A549 (cell line): ENCODE data around the gene HSPA1A. TPM values are rescaled to one million over a fixed set of nuclear protein-coding genes. Genes with fewer than 3 reads are reported as not detected.

Experiments used
- ATAC-seq, 2 experiments: fragments of 200-7000 bp in 1 of 2; fragments of >200 bp in 1 of 2; cut with Nextera tagmentation in 1 of 2; cut with Tn5 transposase in 1 of 2; 3 replicates each; pipeline versions ENCODE4 v1.8.0 to v1.9.1; 2018 to 2020; ENCODE audit warnings: mild to moderate bottlenecking in 1 of 2, moderate library complexity in 1 of 2
- CTCF ChIA-PET: fragments of 300-600 bp; sonication (Branson Sonifier 250); formaldehyde crosslinking; extraction: SDS; loops from one replicate; lab custom pipeline; 2021; ENCODE audit warnings: antibody characterized with exemption, inconsistent platforms; lab: Yijun Ruan, JAX
- POLR2A ChIA-PET: fragments of 350-600 bp; formaldehyde crosslinking; extraction: SDS; loops from one replicate; lab custom pipeline; 2021; ENCODE audit warnings: antibody characterized with exemption, inconsistent platforms; lab: Yijun Ruan, JAX
- DNase-seq, 2 experiments: peaks; one replicate each; pipeline versions ENCODE4 v3.0.0 to v3.0.0-alpha.2; 2011 to 2016; ENCODE audit warnings: low read depth in 1 of 2, low spot score in 1 of 2
- FAIRE-seq: peaks from 2 replicates; lab custom pipeline; 2011; peaks lifted over from hg19 to GRCh38; lab: Jason Lieb, UNC
- H3K27ac ChIP-seq, 2 experiments: fragments of >200 bp; sonication (Bioruptor Twin); formaldehyde crosslinking; 3 replicates each; pipeline ENCODE4 v1.5.1; 2016 to 2017
- H3K4me1 ChIP-seq: fragments of >200 bp; sonication (Bioruptor Twin); formaldehyde crosslinking; 3 replicates; pipeline ENCODE4 v1.6.1; 2016
- H3K4me2 ChIP-seq: fragments of >200 bp; sonication (Bioruptor Twin); formaldehyde crosslinking; 3 replicates; pipeline ENCODE4 v1.6.1; 2016
- H3K4me3 ChIP-seq: fragments of >200 bp; sonication (Bioruptor Twin); formaldehyde crosslinking; 3 replicates; pipeline ENCODE4 v1.5.1; 2016
- H3K9me3 ChIP-seq: fragments of >200 bp; sonication (Bioruptor Twin); formaldehyde crosslinking; 3 replicates; pipeline ENCODE4 v1.6.1; 2016
- BHLHE40 ChIP-seq: IDR thresholded peaks from 2 replicates; pipeline ENCODE4 v1.6.1; 2012; ENCODE audit warnings: low read depth, low read length, inconsistent platforms
- EHMT2 ChIP-seq: fragments of 200-600 bp; sonication (generic); IDR thresholded peaks from 2 replicates; pipeline ENCODE4 v1.6.1; 2016; ENCODE audit warnings: antibody characterized with exemption, low read depth, mild to moderate bottlenecking, moderate library complexity
- EP300 ChIP-seq, 2 experiments: fragments of >200 bp; sonication (Bioruptor Twin); formaldehyde crosslinking; IDR thresholded peaks; 2 replicates in 1 of 2; 3 replicates in 1 of 2; pipeline ENCODE4 v1.6.1; 2016 to 2017
- FOSL2 ChIP-seq, 2 experiments: fragments of 450-650 bp in 1 of 2; fragments of >200 bp in 1 of 2; sonication (Bioruptor Twin) in 1 of 2; formaldehyde crosslinking; IDR thresholded peaks; 2 replicates each; pipeline versions ENCODE4 v1.5.0 to v1.6.1; 2016 to 2020; ENCODE audit warnings: mild to moderate bottlenecking in 1 of 2, moderate library complexity in 1 of 2
- GATA3 ChIP-seq: IDR thresholded peaks from 2 replicates; pipeline ENCODE4 v1.6.1; 2012; ENCODE audit warnings: borderline replicate concordance
- HES2 ChIP-seq: fragments of >200 bp; sonication (Bioruptor Twin); formaldehyde crosslinking; IDR thresholded peaks from 2 replicates; pipeline ENCODE4 v1.6.1; 2016
- HOXB13 ChIP-seq: fragments of 250-450 bp; sonication (Bioruptor Pico); IDR thresholded peaks from 2 replicates; pipeline ENCODE4 v1.5.0; 2020; ENCODE audit warnings: low read depth, mild to moderate bottlenecking, moderate library complexity
- JUN ChIP-seq, 2 experiments: fragments of >200 bp; sonication (Bioruptor Twin); formaldehyde crosslinking; IDR thresholded peaks; 2 replicates in 1 of 2; 3 replicates in 1 of 2; pipeline ENCODE4 v1.6.1; 2016 to 2017
- PHF8 ChIP-seq: fragments of 200-600 bp; sonication (generic); IDR thresholded peaks from 2 replicates; pipeline ENCODE4 v1.6.1; 2016; ENCODE audit warnings: low read depth, mild to moderate bottlenecking, antibody characterized with exemption, moderate library complexity, borderline replicate concordance
- POLR2A ChIP-seq: IDR thresholded peaks from 2 replicates; pipeline ENCODE4 v1.6.1; 2012; ENCODE audit warnings: mild to moderate bottlenecking, low read length
- POLR2AphosphoS2 ChIP-seq: conservative IDR thresholded peaks from 2 replicates; pipeline ENCODE4 v1.6.1; 2012; ENCODE audit warnings: low read length, improper control_type of control experiment, inconsistent platforms
- RARB ChIP-seq: fragments of 250-450 bp; sonication (Bioruptor Pico); IDR thresholded peaks from 2 replicates; pipeline ENCODE4 v1.8.0; 2021; ENCODE audit warnings: mild to moderate bottlenecking, moderate library complexity
- RFX5 ChIP-seq: fragments of 450-650 bp; IDR thresholded peaks from 2 replicates; pipeline ENCODE4 v1.7.1; 2014; ENCODE audit warnings: antibody characterized with exemption, mild to moderate bottlenecking, moderate library complexity
- SREBF2 ChIP-seq: fragments of 450-650 bp; IDR thresholded peaks from 2 replicates; pipeline ENCODE4 v1.6.1; 2014; ENCODE audit warnings: mild to moderate bottlenecking, moderate library complexity
- TFCP2L1 ChIP-seq: fragments of 250-450 bp; sonication (Bioruptor Pico); IDR thresholded peaks from 2 replicates; pipeline ENCODE4 v1.5.0; 2021; ENCODE audit warnings: mild to moderate bottlenecking
- ZFP36 ChIP-seq: fragments of 450-650 bp; IDR thresholded peaks from 2 replicates; pipeline ENCODE4 v1.6.1; 2014; ENCODE audit warnings: borderline replicate concordance; ENCODE audit not compliant: partially characterized antibody
- WGBS: methylation state at CpG from one replicate; pipeline ENCODE4 v1.1.6; 2017; ENCODE audit errors: missing lambda C conversion rate; 5-methylcytosine and 5-hydroxymethylcytosine counted together
- polyA minus RNA-seq: library from RNA; depleted of rRNA, polyadenylated mRNA; stranded (reverse); fragments of >200 nt; gene quantifications from 2 replicates; pipeline ENCODE4 v1.2.3, GENCODE V29; 2011; rRNA and poly(A)+ RNA removed
- polyA plus RNA-seq, 4 experiments: library from polyadenylated mRNA; depleted of rRNA in 3 of 4; stranded (reverse); fragments of >200 nt; fragmentation: RNase III in 1 of 4; extraction: RNeasy Plus Mini Kit Qiagen cat#74134 plus additional on column Dnase treatment in 1 of 4; gene quantifications; 2 replicates in 3 of 4; 3 replicates in 1 of 4; pipeline ENCODE4 v1.2.3, GENCODE V29; 2011 to 2017
- TF ChIP-seq, protein P1 (sequence below): fragments of >200 bp; sonication (Bioruptor Twin); formaldehyde crosslinking; IDR thresholded peaks from 3 replicates; pipeline ENCODE4 v1.6.1; 2016
- TF ChIP-seq, protein P2 (sequence below): fragments of 200-600 bp; sonication (generic); IDR thresholded peaks from 2 replicates; pipeline ENCODE4 v1.6.1; 2016; ENCODE audit warnings: antibody characterized with exemption, mild to moderate bottlenecking, moderate library complexity

The HSPA1A gene
- polyA plus RNA-seq (2011; rRNA removed): 88.2 and 122 TPM in 2 replicates
- 373 and 433 TPM in 2 replicates for polyA plus RNA-seq (2012; cell fraction: cytosol; rRNA removed)
- 595 and 923 TPM in 2 replicates for polyA plus RNA-seq (2012; cell fraction: nucleus; rRNA removed)
- 129 to 204 TPM (median 194 TPM) in 3 replicates for polyA plus RNA-seq (2017; fragmentation: RNase III; extraction: RNeasy Plus Mini Kit Qiagen cat#74134 plus additional on column Dnase treatment)
- polyA minus RNA-seq: 70.9 and 89.7 TPM in 2 replicates

- FAIRE-seq (no peak), ATAC-seq (peak; percentile 78 to 89), DNase-seq (peak; percentile 93 to 97)
- Histone ChIP-seq H3K9me3 (no peaks in the 10 kb centered on the region), H3K4me2 (peak within 1 kb of the TSS; percentile 98), H3K4me1 (peaks cover 30% of the 10 kb centered on the region), H3K27ac (peak within 1 kb of the TSS; percentile 96 to 97), H3K4me3 (peak within 1 kb of the TSS; percentile 59)
- 0 out of 2 replicates have a peak, but pooled peaks have one; percentile 30 for TF ChIP-seq RFX5
- TF ChIP-seq FOSL2 (IDR thresholded peaks at IDR 0.05): no peak
- no peak for TF ChIP-seq FOSL2 (CRISPR knock-in tag; IDR thresholded peaks at IDR 0.05)
- TF ChIP-seq ZFP36: no peak
- no peak for TF ChIP-seq EP300 (IDR thresholded peaks at IDR 0.05)
- no peak for TF ChIP-seq HES2
- peak; percentile 50; the same call in 1 of the 2 replicates for TF ChIP-seq PHF8
- TF ChIP-seq RARB (CRISPR knock-in tag): no peak
- TF ChIP-seq EHMT2: no peak
- no peak for TF ChIP-seq POLR2AphosphoS2
- TF ChIP-seq, protein P1, sequence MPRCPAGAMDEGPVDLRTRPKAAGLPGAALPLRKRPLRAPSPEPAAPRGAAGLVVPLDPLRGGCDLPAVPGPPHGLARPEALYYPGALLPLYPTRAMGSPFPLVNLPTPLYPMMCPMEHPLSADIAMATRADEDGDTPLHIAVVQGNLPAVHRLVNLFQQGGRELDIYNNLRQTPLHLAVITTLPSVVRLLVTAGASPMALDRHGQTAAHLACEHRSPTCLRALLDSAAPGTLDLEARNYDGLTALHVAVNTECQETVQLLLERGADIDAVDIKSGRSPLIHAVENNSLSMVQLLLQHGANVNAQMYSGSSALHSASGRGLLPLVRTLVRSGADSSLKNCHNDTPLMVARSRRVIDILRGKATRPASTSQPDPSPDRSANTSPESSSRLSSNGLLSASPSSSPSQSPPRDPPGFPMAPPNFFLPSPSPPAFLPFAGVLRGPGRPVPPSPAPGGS: peak; percentile 92
- no peak for TF ChIP-seq BHLHE40
- TF ChIP-seq POLR2A: peak; percentile 100
- no peak for TF ChIP-seq SREBF2
- TF ChIP-seq JUN (IDR thresholded peaks at IDR 0.05): peak; percentile 74 to 80; a peak in 4 of 5 replicates
- TF ChIP-seq HOXB13 (CRISPR knock-in tag): no peak
- POLR2A ChIA-PET: interaction anchor here (0.6 to 3.1 kb wide), 29 partner anchors 9 to 1198 kb away, joined by 3 to 82 read pairs (median 5); partner anchors contain the start of genes C6orf47, DDAH2, GPANK1 and HSPA1B
- CTCF ChIA-PET: interaction anchor here (0.7 to 2.6 kb wide), 6 partner anchors 8 to 46 kb away, joined by 3 to 8 read pairs (median 4); partner anchors contain the start of genes HSPA1B, LSM2 and VARS1
- WGBS: under 1% methylated on average over 35 of the region's 56 CpGs
These were observed at the start of gene HSPA1A, which contains the start of gene HSPA1L for GRCh38 chr6:31815025-31815838. TSS of gene HSPA1A (plus strand) at chr6:31815543. CDS start at chr6:31815757, 214 bp downstream. TSS of gene HSPA1L (minus strand) at chr6:31815283. CDS start at chr6:31811972, 3,311 bp downstream.

DNA sequence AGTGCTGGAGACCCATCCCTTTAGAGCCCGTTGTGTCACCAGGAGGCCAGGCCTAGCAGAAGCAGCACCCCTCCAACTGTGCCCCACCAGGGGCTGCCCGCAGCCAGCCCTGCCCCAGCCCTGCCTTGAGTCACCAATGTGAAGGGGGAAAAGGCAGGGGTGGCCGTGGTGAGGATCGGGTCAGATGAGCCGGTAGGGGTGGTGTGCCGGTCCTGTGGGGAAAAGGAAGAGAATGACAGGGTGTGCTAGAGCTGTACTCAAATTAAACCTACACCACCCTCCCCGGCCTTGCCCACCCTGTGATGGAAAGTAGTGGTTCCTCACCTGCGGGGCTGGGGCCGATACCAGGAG is 49.8 kb upstream of the HSPA1A start:
- Histone ChIP-seq H3K27ac (no peak overlapping the region), H3K4me3 (no peak overlapping the region), H3K4me1 (no peaks in the 10 kb centered on the region), H3K4me2 (no peak overlapping the region), H3K9me3 (no peaks in the 10 kb centered on the region)
- CTCF ChIA-PET: interaction anchor here (1.5 to 1.6 kb wide), 2 partner anchors 9 to 36 kb away, joined by 4 to 6 read pairs; partner anchors contain the start of gene DDAH2
- WGBS: 90% methylated on average over 9 of the region's 9 CpGs
- TF ChIP-seq EP300 (IDR thresholded peaks at IDR 0.05) (no peak), TFCP2L1 (no peak), HES2 (no peak), GATA3 (no peak)
- POLR2A ChIA-PET: no interaction called here
- ATAC-seq (no peak), DNase-seq (no peak), FAIRE-seq (no peak)

DNA sequence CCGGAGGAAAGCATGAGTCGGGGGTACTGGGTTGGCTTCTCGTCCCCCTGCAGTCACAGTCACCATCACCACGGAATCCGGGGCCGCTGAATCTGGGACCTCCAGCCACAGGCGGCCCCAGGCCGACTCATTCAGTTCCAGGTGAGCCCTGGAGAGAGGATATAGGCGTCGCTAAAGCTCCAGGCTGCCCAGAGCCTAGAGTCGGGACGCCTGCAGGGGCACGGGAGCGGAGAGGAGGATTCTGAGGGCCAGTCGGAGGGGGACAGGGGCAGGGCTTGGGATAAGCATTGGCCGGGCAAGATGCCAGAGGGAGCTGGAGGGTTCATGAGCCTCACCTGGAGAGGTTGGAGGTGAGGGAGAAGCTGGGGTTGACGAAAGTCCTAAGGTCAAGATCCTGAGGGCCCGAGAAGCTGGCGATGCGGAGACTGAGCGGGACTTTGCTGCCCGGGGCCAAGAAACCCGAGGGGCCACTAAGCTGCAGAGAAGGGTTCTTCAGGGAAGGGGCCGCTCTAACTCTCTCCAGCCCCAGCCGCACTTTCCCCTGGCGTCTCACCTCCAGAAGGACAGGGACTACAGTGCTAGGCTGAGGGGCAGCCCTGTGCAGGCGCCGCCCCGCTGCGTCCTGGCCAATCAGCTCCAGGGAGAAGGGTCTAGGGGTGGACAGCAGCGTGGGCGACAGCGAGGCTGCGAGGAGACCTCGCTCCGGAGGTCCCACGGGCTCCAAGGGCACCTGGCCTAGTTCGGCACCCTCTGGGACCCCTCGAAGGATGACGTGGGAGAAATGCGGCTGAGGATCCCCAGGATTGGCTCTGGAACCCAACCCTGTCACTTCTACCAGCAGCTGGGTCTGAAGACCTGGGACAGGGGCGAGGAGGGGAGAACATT is 49.2 kb upstream of the HSPA1A start:
- ChIA-PET CTCF (interaction anchor here (0.7 to 1.7 kb wide), 6 partner anchors 9 to 36 kb away, joined by 3 to 6 read pairs (median 4); partner anchors contain the start of genes DDAH2 and VWA7), POLR2A (no interaction called here)
- Histone ChIP-seq H3K4me3 (no peak overlapping the region), H3K9me3 (no peaks in the 10 kb centered on the region), H3K4me2 (no peak overlapping the region), H3K27ac (no peak overlapping the region), H3K4me1 (no peaks in the 10 kb centered on the region)
- DNase-seq (no peak), ATAC-seq (no peak), FAIRE-seq (no peak)
- TF ChIP-seq, protein P2, sequence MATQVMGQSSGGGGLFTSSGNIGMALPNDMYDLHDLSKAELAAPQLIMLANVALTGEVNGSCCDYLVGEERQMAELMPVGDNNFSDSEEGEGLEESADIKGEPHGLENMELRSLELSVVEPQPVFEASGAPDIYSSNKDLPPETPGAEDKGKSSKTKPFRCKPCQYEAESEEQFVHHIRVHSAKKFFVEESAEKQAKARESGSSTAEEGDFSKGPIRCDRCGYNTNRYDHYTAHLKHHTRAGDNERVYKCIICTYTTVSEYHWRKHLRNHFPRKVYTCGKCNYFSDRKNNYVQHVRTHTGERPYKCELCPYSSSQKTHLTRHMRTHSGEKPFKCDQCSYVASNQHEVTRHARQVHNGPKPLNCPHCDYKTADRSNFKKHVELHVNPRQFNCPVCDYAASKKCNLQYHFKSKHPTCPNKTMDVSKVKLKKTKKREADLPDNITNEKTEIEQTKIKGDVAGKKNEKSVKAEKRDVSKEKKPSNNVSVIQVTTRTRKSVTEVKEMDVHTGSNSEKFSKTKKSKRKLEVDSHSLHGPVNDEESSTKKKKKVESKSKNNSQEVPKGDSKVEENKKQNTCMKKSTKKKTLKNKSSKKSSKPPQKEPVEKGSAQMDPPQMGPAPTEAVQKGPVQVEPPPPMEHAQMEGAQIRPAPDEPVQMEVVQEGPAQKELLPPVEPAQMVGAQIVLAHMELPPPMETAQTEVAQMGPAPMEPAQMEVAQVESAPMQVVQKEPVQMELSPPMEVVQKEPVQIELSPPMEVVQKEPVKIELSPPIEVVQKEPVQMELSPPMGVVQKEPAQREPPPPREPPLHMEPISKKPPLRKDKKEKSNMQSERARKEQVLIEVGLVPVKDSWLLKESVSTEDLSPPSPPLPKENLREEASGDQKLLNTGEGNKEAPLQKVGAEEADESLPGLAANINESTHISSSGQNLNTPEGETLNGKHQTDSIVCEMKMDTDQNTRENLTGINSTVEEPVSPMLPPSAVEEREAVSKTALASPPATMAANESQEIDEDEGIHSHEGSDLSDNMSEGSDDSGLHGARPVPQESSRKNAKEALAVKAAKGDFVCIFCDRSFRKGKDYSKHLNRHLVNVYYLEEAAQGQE: no peak
- WGBS: 88% methylated on average over 23 of the region's 42 CpGs
